ENCODE measurements around the gene DNAH7. TPM values are rescaled to one million over a fixed set of nuclear protein-coding genes. Genes with fewer than 3 reads are reported as not detected.

DNAH7 gene
- polyA plus RNA-seq, 4 donors, result under 0.01 to 1.1 (median 0.10) TPM; not detected in 1

GRCh38 chr2:196073521-196073920 is 4.9 kb upstream of the DNAH7 start:
- Histone ChIP-seq H3K9me3 (ENCODE audit: control insufficient read depth in 2 of 2, insufficient read depth in 1 of 2, low read depth in 1 of 2, low read length in 1 of 2) (no peaks in the 10 kb centered on the region), H3K4me3 (ENCODE audit: low read depth in 1 of 3, low read length in 3 of 3) (no peak overlapping the region), H3K36me3 (ENCODE audit: control insufficient read depth in 3 of 3, insufficient read depth in 2 of 3, low read depth in 1 of 3, low read length in 3 of 3) (no peaks in the 10 kb centered on the region), H3K27ac (ENCODE audit: low read depth in 1 of 3, low read length in 2 of 3) (no peak overlapping the region), H3K4me1 (ENCODE audit: control insufficient read depth in 3 of 3, insufficient read depth in 2 of 3, low read depth in 1 of 3, low read length in 2 of 3) (peaks cover 0 to 5% (median 0%) of the 10 kb centered on the region in 3 donors), H3K27me3 (ENCODE audit: control insufficient read depth in 3 of 3, insufficient read depth in 3 of 3, low read length in 3 of 3) (no peaks in the 10 kb centered on the region)
- 5 to 35% (median 33%) methylated on average over 2 of the region's 2 CpGs for WGBS, 3 donors
- no peak for FAIRE-seq
- peak; percentile 74 to 85 for DNase-seq

GRCh38 chr2:196067088-196067382 is 1.6 kb downstream of the DNAH7 start:
- FAIRE-seq (no peak), DNase-seq (no peak)
- Histone ChIP-seq H3K9me3 (ENCODE audit: control insufficient read depth in 2 of 2, insufficient read depth in 1 of 2, low read depth in 1 of 2, low read length in 1 of 2) (no peaks in the 10 kb centered on the region), H3K36me3 (ENCODE audit: control insufficient read depth in 3 of 3, insufficient read depth in 2 of 3, low read depth in 1 of 3, low read length in 3 of 3) (no peaks in the 10 kb centered on the region), H3K27ac (ENCODE audit: low read depth in 1 of 3, low read length in 2 of 3) (no peak overlapping the region), H3K4me1 (ENCODE audit: control insufficient read depth in 3 of 3, insufficient read depth in 2 of 3, low read depth in 1 of 3, low read length in 2 of 3) (peaks cover 0 to 6% (median 0%) of the 10 kb centered on the region in 3 donors), H3K4me3 (ENCODE audit: low read depth in 1 of 3, low read length in 3 of 3) (no peak overlapping the region), H3K27me3 (ENCODE audit: control insufficient read depth in 3 of 3, insufficient read depth in 3 of 3, low read length in 3 of 3) (no peaks in the 10 kb centered on the region)
- 12 to 18% (median 17%) methylated on average over 3 of the region's 3 CpGs for WGBS, 3 donors

- H3K36me3 ChIP-seq (ENCODE audit: control insufficient read depth in 3 of 3, insufficient read depth in 2 of 3, low read depth in 1 of 3, low read length in 3 of 3), result no peaks in the 10 kb centered on the region
- H3K9me3 ChIP-seq (ENCODE audit: control insufficient read depth in 2 of 2, insufficient read depth in 1 of 2, low read depth in 1 of 2, low read length in 1 of 2), result no peaks in the 10 kb centered on the region
- H3K27ac ChIP-seq (ENCODE audit: low read depth in 1 of 3, low read length in 2 of 3), result no peak overlapping the region
- no peak overlapping the region for H3K4me3 ChIP-seq (ENCODE audit: low read depth in 1 of 3, low read length in 3 of 3)
- 37 to 43% (median 38%) methylated on average over 3 of the region's 3 CpGs for WGBS, 3 donors
- DNase-seq (peak in 1 of 2 donors; percentile 50), FAIRE-seq (peak; percentile 59)
- peaks cover 0 to 6% (median 0%) of the 10 kb centered on the region in 3 donors for H3K4me1 ChIP-seq (ENCODE audit: control insufficient read depth in 3 of 3, insufficient read depth in 2 of 3, low read depth in 1 of 3, low read length in 2 of 3)
- H3K27me3 ChIP-seq (ENCODE audit: control insufficient read depth in 3 of 3, insufficient read depth in 3 of 3, low read length in 3 of 3), result no peaks in the 10 kb centered on the region
Measured at GRCh38 chr2:196066291-196067087, 2.1 kb downstream of the DNAH7 start.

GRCh38 chr2:196063773-196064172 is 4.9 kb downstream of the DNAH7 start:
- H3K36me3 ChIP-seq (ENCODE audit: control insufficient read depth in 3 of 3, insufficient read depth in 2 of 3, low read depth in 1 of 3, low read length in 3 of 3), result no peaks in the 10 kb centered on the region
- H3K27ac ChIP-seq (ENCODE audit: low read depth in 1 of 3, low read length in 2 of 3), result no peak overlapping the region
- H3K27me3 ChIP-seq (ENCODE audit: control insufficient read depth in 3 of 3, insufficient read depth in 3 of 3, low read length in 3 of 3), result no peaks in the 10 kb centered on the region
- H3K9me3 ChIP-seq (ENCODE audit: control insufficient read depth in 2 of 2, insufficient read depth in 1 of 2, low read depth in 1 of 2, low read length in 1 of 2), result no peaks in the 10 kb centered on the region
- WGBS, 3 donors, result 81 to 93% (median 93%) methylated on average over 5 of the region's 5 CpGs
- peaks cover 0 to 6% (median 0%) of the 10 kb centered on the region in 3 donors for H3K4me1 ChIP-seq (ENCODE audit: control insufficient read depth in 3 of 3, insufficient read depth in 2 of 3, low read depth in 1 of 3, low read length in 2 of 3)
- FAIRE-seq, result no peak
- DNase-seq, result no peak
- no peak overlapping the region for H3K4me3 ChIP-seq (ENCODE audit: low read depth in 1 of 3, low read length in 3 of 3)

GRCh38 chr2:196059491-196059960 is 9.1 kb downstream of the DNAH7 start:
- no peaks in the 10 kb centered on the region for H3K4me1 ChIP-seq (ENCODE audit: control insufficient read depth in 3 of 3, insufficient read depth in 2 of 3, low read depth in 1 of 3, low read length in 2 of 3)
- H3K27me3 ChIP-seq (ENCODE audit: control insufficient read depth in 3 of 3, insufficient read depth in 3 of 3, low read length in 3 of 3), result no peaks in the 10 kb centered on the region
- DNase-seq (no peak), FAIRE-seq (no peak)
- H3K27ac ChIP-seq (ENCODE audit: low read depth in 1 of 3, low read length in 2 of 3), result no peak overlapping the region
- no peaks in the 10 kb centered on the region for H3K9me3 ChIP-seq (ENCODE audit: control insufficient read depth in 2 of 2, insufficient read depth in 1 of 2, low read depth in 1 of 2, low read length in 1 of 2)
- H3K36me3 ChIP-seq (ENCODE audit: control insufficient read depth in 3 of 3, insufficient read depth in 2 of 3, low read depth in 1 of 3, low read length in 3 of 3), result no peaks in the 10 kb centered on the region
- H3K4me3 ChIP-seq (ENCODE audit: low read depth in 1 of 3, low read length in 3 of 3), result no peak overlapping the region
- WGBS, 3 donors, result 66 to 71% (median 68%) methylated on average over 3 of the region's 3 CpGs

GRCh38 chr2:196054631-196055030 is 14.0 kb downstream of the DNAH7 start:
- WGBS, 3 donors, result 70 to 78% (median 73%) methylated on average over 2 of the region's 2 CpGs
- DNase-seq (no peak), FAIRE-seq (no peak)
- no peak overlapping the region for H3K4me3 ChIP-seq (ENCODE audit: low read depth in 1 of 3, low read length in 3 of 3)
- no peaks in the 10 kb centered on the region for H3K36me3 ChIP-seq (ENCODE audit: control insufficient read depth in 3 of 3, insufficient read depth in 2 of 3, low read depth in 1 of 3, low read length in 3 of 3)
- H3K27me3 ChIP-seq (ENCODE audit: control insufficient read depth in 3 of 3, insufficient read depth in 3 of 3, low read length in 3 of 3), result no peaks in the 10 kb centered on the region
- no peak overlapping the region for H3K27ac ChIP-seq (ENCODE audit: low read depth in 1 of 3, low read length in 2 of 3)
- no peaks in the 10 kb centered on the region for H3K4me1 ChIP-seq (ENCODE audit: control insufficient read depth in 3 of 3, insufficient read depth in 2 of 3, low read depth in 1 of 3, low read length in 2 of 3)
- no peaks in the 10 kb centered on the region for H3K9me3 ChIP-seq (ENCODE audit: control insufficient read depth in 2 of 2, insufficient read depth in 1 of 2, low read depth in 1 of 2, low read length in 1 of 2)

- H3K9me3 ChIP-seq (ENCODE audit: control insufficient read depth in 2 of 2, insufficient read depth in 1 of 2, low read depth in 1 of 2, low read length in 1 of 2), result no peaks in the 10 kb centered on the region
- DNase-seq, result no peak
- H3K27me3 ChIP-seq (ENCODE audit: control insufficient read depth in 3 of 3, insufficient read depth in 3 of 3, low read length in 3 of 3), result no peaks in the 10 kb centered on the region
- no peaks in the 10 kb centered on the region for H3K4me1 ChIP-seq (ENCODE audit: control insufficient read depth in 3 of 3, insufficient read depth in 2 of 3, low read depth in 1 of 3, low read length in 2 of 3)
- H3K27ac ChIP-seq (ENCODE audit: low read depth in 1 of 3, low read length in 2 of 3), result no peak overlapping the region
- H3K4me3 ChIP-seq (ENCODE audit: low read depth in 1 of 3, low read length in 3 of 3), result no peak overlapping the region
- FAIRE-seq, result no peak
- H3K36me3 ChIP-seq (ENCODE audit: control insufficient read depth in 3 of 3, insufficient read depth in 2 of 3, low read depth in 1 of 3, low read length in 3 of 3), result no peaks in the 10 kb centered on the region
- WGBS, 3 donors, result 84 to 94% (median 89%) methylated on average over 7 of the region's 7 CpGs
Measured at GRCh38 chr2:196046123-196046917, 22.3 kb downstream of the DNAH7 start.

GRCh38 chr2:196041786-196042185 is 26.9 kb downstream of the DNAH7 start:
- no peaks in the 10 kb centered on the region for H3K36me3 ChIP-seq (ENCODE audit: control insufficient read depth in 3 of 3, insufficient read depth in 2 of 3, low read depth in 1 of 3, low read length in 3 of 3)
- no peak overlapping the region for H3K4me3 ChIP-seq (ENCODE audit: low read depth in 1 of 3, low read length in 3 of 3)
- FAIRE-seq, result no peak
- H3K27me3 ChIP-seq (ENCODE audit: control insufficient read depth in 3 of 3, insufficient read depth in 3 of 3, low read length in 3 of 3), result no peaks in the 10 kb centered on the region
- H3K9me3 ChIP-seq (ENCODE audit: control insufficient read depth in 2 of 2, insufficient read depth in 1 of 2, low read depth in 1 of 2, low read length in 1 of 2), result peaks cover 0 to 4% of the 10 kb centered on the region in 2 donors
- no peaks in the 10 kb centered on the region for H3K4me1 ChIP-seq (ENCODE audit: control insufficient read depth in 3 of 3, insufficient read depth in 2 of 3, low read depth in 1 of 3, low read length in 2 of 3)
- H3K27ac ChIP-seq (ENCODE audit: low read depth in 1 of 3, low read length in 2 of 3), result no peak overlapping the region
- no peak for DNase-seq

All from small intestine (tissue), 7 donors.